SK-N-SH (cell line): ENCODE results near the gene DGKZ.

Experiments
- GATA2 ChIP-seq: sonication (generic); formaldehyde crosslinking; IDR thresholded peaks from 2 replicates; pipeline ENCODE4 v1.5.0; 2020; ENCODE audit warnings: mild to moderate bottlenecking, missing genetic modification reagents
- TF ChIP-seq, protein P1 (sequence below): fragments of 200-600 bp; sonication (generic); IDR thresholded peaks from 2 replicates; pipeline ENCODE4 v1.6.1; 2017; ENCODE audit warnings: antibody characterized with exemption, mild to moderate bottlenecking, moderate library complexity

DNA sequence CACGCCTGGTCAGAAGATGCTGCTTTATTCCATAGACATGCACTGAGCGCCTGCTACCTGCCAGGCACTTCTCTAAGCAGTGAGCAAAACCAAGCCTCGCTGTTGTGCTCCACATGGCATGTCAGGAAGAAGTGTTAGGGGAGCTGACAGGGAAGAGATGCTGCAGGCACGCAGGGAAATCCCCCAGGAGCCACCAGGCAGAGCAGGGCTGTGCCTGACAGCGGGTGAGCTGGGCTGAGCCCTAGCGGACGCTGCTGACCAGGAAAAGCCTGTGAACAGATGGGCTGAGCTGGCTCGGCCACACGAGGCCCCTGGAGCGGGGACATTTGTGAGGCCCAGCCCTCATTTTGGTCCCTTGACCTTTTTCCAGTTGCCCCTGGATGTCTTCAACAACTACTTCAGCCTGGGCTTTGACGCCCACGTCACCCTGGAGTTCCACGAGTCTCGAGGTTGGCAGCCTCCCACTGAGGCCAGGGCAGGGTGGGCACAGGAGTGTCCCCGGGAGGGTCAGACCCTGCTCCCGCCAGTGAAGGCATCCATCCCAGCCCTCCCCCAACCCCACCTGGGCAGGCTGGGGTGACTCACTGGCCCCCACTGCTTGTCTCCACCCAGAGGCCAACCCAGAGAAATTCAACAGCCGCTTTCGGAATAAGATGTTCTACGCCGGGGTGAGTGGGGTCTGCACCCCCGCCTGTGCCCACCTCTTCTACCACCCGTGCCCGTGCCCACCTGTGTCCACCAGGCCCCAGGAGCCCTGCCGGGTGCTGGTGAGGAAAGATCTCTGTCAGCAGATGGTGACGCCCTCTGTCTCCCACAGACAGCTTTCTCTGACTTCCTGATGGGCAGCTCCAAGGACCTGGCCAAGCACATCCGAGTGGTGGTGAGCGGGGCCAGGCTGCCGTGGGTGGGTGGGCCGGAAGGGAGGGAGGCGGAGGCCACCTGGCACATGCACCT is 26.8 kb downstream of the DGKZ start:
- no peak for TF ChIP-seq GATA2 (CRISPR knock-in tag)
- TF ChIP-seq, protein P1, sequence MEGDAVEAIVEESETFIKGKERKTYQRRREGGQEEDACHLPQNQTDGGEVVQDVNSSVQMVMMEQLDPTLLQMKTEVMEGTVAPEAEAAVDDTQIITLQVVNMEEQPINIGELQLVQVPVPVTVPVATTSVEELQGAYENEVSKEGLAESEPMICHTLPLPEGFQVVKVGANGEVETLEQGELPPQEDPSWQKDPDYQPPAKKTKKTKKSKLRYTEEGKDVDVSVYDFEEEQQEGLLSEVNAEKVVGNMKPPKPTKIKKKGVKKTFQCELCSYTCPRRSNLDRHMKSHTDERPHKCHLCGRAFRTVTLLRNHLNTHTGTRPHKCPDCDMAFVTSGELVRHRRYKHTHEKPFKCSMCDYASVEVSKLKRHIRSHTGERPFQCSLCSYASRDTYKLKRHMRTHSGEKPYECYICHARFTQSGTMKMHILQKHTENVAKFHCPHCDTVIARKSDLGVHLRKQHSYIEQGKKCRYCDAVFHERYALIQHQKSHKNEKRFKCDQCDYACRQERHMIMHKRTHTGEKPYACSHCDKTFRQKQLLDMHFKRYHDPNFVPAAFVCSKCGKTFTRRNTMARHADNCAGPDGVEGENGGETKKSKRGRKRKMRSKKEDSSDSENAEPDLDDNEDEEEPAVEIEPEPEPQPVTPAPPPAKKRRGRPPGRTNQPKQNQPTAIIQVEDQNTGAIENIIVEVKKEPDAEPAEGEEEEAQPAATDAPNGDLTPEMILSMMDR: no peak
